ENCODE measurements around the gene CEP170.

The CEP170 gene

GRCh38 chr1:243267914-243268653 is 13.0 kb upstream of the CEP170 start:
- peak; percentile 51 for DNase-seq

GRCh38 chr1:243267471-243267880 is 12.4 kb upstream of the CEP170 start:
- peak; percentile 29 for DNase-seq

- no peak for DNase-seq
Measured at GRCh38 chr1:243266231-243266630, 11.2 kb upstream of the CEP170 start.

- peak; percentile 67 for DNase-seq
Measured at GRCh38 chr1:243264717-243265116, 9.6 kb upstream of the CEP170 start.

GRCh38 chr1:243261390-243261789 is 6.3 kb upstream of the CEP170 start:
- no peak for DNase-seq

- DNase-seq, result no peak
Measured at GRCh38 chr1:243260221-243260880, 5.3 kb upstream of the CEP170 start.

- no peak for DNase-seq
Measured at GRCh38 chr1:243258731-243259130, 3.6 kb upstream of the CEP170 start.

GRCh38 chr1:243257189-243257588 is 2.1 kb upstream of the CEP170 start:
- no peak for DNase-seq

GRCh38 chr1:243256590-243256989 is 1.5 kb upstream of the CEP170 start:
- DNase-seq, result peak; percentile 20

- peak; percentile 100 for DNase-seq
Measured at GRCh38 chr1:243255791-243256512, 871 bp upstream of the CEP170 start, which contains the start of gene SDCCAG8. SDCCAG8 (plus strand) TSS chr1:243256041; CDS start chr1:243256174, 133 bp downstream.

- DNase-seq, result peak; percentile 88
Measured at GRCh38 chr1:243254233-243254926, 701 bp downstream of the CEP170 start.

- DNase-seq, result peak; percentile 48
Measured at GRCh38 chr1:243253926-243254232, 1.2 kb downstream of the CEP170 start.

GRCh38 chr1:243253211-243253925 is 1.7 kb downstream of the CEP170 start:
- DNase-seq, result peak; percentile 44

- DNase-seq, result no peak
Measured at GRCh38 chr1:243251539-243251938, 3.5 kb downstream of the CEP170 start.

GRCh38 chr1:243250102-243250501 is 5.0 kb downstream of the CEP170 start:
- DNase-seq, result no peak

- no peak for DNase-seq
Measured at GRCh38 chr1:243249214-243249613, 5.9 kb downstream of the CEP170 start.

- DNase-seq, result no peak
Measured at GRCh38 chr1:243247901-243248300, 7.2 kb downstream of the CEP170 start.

GRCh38 chr1:243246916-243247315 is 8.2 kb downstream of the CEP170 start:
- DNase-seq, result peak; percentile 36

- no peak for DNase-seq
Measured at GRCh38 chr1:243244432-243244841, 10.6 kb downstream of the CEP170 start.

- DNase-seq, result no peak
Measured at GRCh38 chr1:243236604-243237252, 18.4 kb downstream of the CEP170 start.

GRCh38 chr1:243234978-243235647 is 20.0 kb downstream of the CEP170 start:
- DNase-seq, result no peak

All from hematopoietic multipotent progenitor cell treated with erythropoietin and hydrocortisone succinate and interleukin-3 and kit ligand, for 6 days (in vitro differentiated cells).